ENCODE data around the gene OTUD5.
"Not testable (repeated sequence)": the region's sequence is repeated elsewhere in the genome, so short reads cannot be mapped to it uniquely, and the experiment has no call there.

Gene OTUD5

DNA sequence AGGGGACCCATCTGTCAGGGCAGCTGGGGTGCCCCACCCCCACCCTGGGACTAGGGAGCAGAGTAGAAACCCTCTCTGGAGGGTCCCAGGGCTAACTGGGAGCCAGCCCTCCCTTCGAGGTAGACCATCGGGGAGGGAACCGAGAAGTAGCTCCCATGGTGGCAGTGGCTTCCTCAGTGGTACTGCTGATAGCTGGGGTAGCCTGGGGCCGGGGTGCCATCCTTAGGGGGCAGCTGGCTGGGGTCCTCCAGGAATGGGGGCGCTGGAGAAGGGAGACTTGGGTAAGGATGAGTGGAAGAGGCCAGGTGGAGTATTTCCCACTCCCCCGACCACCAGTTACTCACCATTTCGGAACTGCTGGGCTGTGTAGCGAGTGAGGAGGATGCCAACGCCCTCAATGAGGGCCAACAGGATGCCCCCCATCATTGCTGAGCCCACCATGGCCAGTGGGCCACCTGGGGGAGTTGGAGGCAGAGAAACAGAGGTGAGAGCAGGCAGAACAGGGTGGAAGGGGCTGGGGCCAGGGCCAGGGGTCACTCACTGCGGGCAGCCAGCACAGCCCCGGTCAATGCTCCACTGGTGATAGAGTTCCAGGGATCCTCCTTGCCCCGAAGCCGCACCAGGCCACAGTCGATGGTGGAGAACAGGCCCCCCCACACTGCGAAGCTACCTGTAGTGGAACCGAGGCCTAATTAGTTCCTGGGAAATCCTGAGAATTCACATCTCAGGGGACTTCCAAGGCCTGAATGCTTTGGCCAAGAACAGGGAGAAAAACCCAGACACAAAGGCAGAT is 63.7 kb downstream of the OTUD5 start:
- no peak for FAIRE-seq

DNA sequence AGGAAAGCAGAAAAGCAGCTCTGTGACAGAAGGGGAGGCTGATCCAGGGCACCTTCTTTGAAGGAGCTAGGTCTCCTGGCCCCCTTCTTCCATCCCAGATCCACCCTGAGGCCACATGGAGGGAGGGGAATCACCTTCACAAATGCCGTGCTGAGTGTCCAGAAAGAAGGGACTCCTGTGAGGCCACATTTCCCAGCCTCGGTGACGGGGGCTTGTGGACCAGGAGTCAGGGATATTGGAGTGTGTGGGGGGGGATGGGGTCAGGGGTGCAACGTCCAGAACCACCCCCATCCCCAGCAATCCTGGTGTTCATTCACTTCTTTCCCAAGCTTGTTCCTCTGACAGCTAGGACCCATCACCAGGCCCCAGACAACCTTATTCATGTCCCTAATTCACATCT is 64.5 kb downstream of the OTUD5 start:
- DNase-seq (ENCODE audit: extremely low spot score, insufficient read length, low read depth) = no peak
- no peak for FAIRE-seq

More for the DNA sequence above, 63.7 kb downstream of the OTUD5 start:
- DNase-seq (ENCODE audit: extremely low spot score, insufficient read length, low read depth) = no peak

DNA sequence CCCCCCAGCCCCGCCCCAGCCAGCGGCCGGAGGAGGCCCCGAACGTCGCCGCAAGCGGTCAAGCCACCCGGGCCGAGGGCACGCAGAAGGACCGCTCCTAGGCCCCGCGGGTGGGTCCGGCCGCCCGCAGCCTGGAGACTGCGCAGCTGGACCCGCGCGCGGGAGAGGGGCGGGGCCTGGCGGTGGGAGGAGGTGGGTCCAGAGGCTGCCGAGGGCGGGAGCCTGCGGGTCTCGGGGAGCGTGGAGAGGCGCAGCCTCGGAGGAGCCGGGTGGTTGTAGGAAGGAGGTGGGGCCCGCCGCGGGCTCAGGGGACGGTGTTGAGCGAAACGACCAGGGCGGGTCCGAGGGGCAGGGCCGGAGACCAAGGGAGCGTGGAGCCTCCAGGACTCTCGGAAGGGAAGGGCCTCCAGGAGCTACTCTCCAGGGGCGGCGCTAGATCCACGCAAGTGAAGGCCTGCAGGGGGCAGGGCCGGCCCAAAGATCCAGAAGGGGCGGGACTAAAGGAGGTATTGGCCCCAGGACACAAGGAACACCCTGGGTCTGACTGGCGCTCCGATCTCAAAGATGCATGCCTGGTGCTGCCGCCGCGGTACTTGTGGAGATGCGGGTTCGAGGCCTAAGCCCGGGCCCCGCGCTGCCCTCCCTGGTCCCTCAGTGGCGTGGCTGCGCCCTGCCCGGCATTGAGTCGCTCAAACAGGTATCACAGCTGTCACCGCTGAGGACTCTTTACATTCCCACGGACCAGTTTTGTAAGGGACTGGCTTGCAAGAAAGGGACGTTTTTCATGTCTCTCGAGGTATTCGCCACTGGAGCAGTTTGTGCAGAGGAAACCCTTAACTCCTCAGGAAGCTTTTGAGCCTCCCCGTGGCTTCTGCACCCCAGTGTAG is 65.8 kb downstream of the OTUD5 start:
- DNase-seq (ENCODE audit: extremely low spot score, insufficient read length, low read depth) (no peak), FAIRE-seq (peak; percentile 91)

DNA sequence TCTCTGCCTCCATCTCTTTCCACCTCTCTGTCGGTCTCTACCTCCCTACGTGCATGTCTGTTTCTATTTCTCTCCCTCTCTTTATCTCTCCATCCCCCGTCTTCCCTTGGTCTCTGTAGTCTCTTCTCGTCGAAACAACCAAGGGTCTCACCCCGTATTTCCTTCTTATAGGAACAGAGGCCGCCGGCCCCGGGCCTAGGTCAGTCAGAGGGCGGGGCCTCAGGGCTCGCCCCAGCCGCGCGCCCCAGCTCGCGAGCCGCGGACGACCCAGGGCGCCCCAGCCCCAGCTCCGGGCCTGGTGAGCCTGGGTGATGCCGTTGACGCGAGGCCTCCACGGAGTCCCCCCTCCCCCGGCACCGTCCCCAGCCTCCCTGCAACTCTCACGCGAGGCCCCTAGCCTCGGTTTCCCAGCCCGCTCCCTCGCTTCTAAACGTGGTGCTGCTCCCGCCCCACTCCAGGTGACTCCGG is 66.4 kb downstream of the OTUD5 start:
- FAIRE-seq = no peak
- no peak for DNase-seq (ENCODE audit: extremely low spot score, insufficient read length, low read depth)

DNA sequence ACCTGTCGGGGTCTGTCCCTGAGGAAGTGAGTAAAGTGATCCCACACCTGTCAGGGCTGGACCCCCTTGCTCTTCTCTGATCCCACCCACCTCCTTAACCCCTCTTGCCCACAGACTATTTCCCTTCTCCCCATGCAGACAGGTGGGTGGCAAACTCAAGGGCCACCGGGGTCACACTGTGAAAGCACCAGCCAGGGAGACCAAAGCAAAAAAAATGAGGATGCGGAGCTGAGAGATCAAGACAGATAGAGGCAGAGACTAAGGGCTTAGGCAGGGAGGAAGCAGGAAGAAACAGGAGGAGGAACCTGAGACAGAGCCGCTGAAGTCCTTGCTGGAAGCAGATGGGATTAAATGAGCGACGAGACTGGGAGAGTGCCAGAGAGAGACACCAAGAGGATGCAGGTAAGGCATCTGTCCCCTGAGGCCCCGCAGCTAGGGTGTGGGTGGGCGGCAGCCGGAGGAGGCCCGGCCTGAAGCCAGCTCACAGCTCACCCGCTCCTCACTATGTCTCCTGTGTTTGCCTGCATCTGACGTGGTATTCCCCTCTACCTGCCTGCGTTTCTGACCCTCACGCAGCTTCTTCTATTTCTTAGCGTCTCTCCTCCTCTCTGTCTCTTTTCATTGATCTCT is 67.0 kb downstream of the OTUD5 start:
- DNase-seq (ENCODE audit: extremely low spot score, insufficient read length, low read depth) (no peak), FAIRE-seq (peak; percentile 56)

DNA sequence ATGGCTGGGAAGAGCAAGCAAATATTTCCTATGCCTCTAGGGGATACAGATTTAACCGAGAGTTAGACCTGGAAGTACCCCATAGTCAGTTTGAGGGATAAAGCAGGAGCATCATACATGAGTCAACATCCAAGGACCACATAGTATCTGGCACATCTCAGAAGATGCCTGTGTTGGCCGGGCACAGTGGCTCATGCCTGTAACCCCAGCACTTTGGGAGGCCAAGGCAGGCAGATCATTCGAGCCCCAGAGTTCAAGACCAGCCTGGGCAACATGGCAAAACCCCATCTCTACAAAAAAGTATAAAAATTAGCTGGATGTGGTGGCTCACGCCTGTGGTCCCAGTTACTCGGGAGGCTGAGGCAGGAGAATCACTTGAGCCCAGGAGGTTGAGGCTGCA is 70.8 kb downstream of the OTUD5 start:
- FAIRE-seq = not testable (repeated sequence)

DNA sequence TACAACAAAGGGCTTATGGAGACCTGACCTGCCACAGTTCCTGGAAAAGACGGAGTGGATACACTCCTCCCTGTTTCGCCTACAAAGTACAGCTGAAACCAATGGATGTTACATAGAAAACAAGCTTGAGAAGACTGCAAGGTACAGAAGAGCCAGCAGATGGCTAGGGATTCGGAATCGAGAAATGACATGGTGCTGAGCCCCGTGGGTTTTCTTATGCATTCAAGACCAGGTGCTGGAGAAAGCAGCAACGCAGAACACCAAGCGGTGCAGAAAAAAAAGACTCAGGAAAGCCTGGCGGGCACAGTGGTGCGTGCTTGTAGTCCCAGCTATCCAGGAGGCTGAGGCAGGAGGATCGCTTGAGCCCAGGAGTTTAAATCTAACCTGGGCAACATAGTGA is 73.7 kb downstream of the OTUD5 start:
- no peak for FAIRE-seq

More for the DNA sequence above, 70.8 kb downstream of the OTUD5 start:
- not testable (repeated sequence) for DNase-seq (ENCODE audit: extremely low spot score, insufficient read length, low read depth)

DNA sequence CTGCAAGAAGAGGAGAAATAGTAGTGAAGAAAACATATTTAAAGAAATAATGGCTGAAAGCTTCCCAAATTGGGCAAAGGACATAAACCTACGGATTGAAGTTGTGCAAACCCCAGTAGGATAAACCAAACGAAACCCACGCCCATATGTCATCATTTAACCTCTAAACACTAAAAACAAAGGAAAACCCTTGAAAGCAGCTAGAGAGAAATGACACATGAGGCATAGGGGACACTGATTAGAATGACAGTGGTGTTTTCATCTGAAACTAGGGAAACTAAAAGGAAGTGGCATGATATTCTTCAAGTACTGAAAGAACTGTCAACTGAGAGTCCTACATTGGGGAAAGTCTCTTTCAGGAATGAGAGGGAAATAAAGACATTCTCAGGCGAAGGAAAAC is 80.5 kb downstream of the OTUD5 start:
- not testable (repeated sequence) for FAIRE-seq; DNase-seq (ENCODE audit: extremely low spot score, insufficient read length, low read depth)

More for the DNA sequence above, 73.7 kb downstream of the OTUD5 start:
- no peak for DNase-seq (ENCODE audit: extremely low spot score, insufficient read length, low read depth)

Data from GM18507 (cell line).